Measurements from ENCODE around the gene NCKAP1. TPM values are rescaled to one million over a fixed set of nuclear protein-coding genes. Genes with fewer than 3 reads are reported as not detected.

Gene NCKAP1
- total and polyA plus RNA-seq, 2 experiments from 2014 or later, result 81.7 to 90.4 TPM

- H3K27ac ChIP-seq, result peak overlapping the region; percentile 99
- peaks cover 35% of the 10 kb centered on the region for H3K4me1 ChIP-seq (ENCODE audit: low read depth)
- no peaks in the 10 kb centered on the region for H3K36me3 ChIP-seq
- H3K27me3 ChIP-seq, result no peaks in the 10 kb centered on the region
- peak overlapping the region; percentile 98 for H3K4me3 ChIP-seq
- TF ChIP-seq, protein P1, sequence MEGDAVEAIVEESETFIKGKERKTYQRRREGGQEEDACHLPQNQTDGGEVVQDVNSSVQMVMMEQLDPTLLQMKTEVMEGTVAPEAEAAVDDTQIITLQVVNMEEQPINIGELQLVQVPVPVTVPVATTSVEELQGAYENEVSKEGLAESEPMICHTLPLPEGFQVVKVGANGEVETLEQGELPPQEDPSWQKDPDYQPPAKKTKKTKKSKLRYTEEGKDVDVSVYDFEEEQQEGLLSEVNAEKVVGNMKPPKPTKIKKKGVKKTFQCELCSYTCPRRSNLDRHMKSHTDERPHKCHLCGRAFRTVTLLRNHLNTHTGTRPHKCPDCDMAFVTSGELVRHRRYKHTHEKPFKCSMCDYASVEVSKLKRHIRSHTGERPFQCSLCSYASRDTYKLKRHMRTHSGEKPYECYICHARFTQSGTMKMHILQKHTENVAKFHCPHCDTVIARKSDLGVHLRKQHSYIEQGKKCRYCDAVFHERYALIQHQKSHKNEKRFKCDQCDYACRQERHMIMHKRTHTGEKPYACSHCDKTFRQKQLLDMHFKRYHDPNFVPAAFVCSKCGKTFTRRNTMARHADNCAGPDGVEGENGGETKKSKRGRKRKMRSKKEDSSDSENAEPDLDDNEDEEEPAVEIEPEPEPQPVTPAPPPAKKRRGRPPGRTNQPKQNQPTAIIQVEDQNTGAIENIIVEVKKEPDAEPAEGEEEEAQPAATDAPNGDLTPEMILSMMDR (IDR thresholded peaks at IDR 0.05; ENCODE audit: low read depth, low read length), result no peak
- DNase-seq (ENCODE audit: low read depth in 1 of 2, low spot score in 1 of 2), result peak in 1 of 2 donors; percentile 45
- no peaks in the 10 kb centered on the region for H3K9me3 ChIP-seq (ENCODE audit: low read depth)
These were observed 3.5 kb downstream of the NCKAP1 start for GRCh38 chr2:183034806-183035205.

DNA sequence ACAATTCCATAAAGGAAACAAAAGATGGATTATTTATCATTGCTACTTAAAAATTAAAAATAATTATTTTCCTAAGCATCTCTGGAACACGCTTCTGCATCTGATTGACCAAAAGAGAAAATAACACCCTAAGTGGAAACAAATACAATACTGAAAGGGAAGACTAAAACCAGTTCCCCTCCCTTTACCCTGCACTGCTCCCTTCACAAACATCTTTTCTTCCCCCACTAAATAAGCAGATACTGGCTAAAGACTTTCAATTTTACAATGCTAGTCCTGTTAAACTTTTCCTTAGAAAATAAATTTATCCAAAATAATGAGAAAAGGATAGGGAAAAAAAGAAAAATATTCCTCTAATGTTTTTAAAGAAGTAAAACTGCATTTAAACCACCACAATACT lies 4.3 kb downstream of the NCKAP1 start:
- Histone ChIP-seq H3K4me1 (ENCODE audit: low read depth) (peaks cover 35% of the 10 kb centered on the region), H3K27me3 (no peaks in the 10 kb centered on the region), H3K36me3 (no peaks in the 10 kb centered on the region), H3K27ac (no peak overlapping the region), H3K9me3 (ENCODE audit: low read depth) (no peaks in the 10 kb centered on the region), H3K4me3 (no peak overlapping the region)
- TF ChIP-seq, protein P1 (IDR thresholded peaks at IDR 0.05; ENCODE audit: low read depth, low read length), result no peak
- no peak for DNase-seq (ENCODE audit: low read depth in 1 of 2, low spot score in 1 of 2)

DNA sequence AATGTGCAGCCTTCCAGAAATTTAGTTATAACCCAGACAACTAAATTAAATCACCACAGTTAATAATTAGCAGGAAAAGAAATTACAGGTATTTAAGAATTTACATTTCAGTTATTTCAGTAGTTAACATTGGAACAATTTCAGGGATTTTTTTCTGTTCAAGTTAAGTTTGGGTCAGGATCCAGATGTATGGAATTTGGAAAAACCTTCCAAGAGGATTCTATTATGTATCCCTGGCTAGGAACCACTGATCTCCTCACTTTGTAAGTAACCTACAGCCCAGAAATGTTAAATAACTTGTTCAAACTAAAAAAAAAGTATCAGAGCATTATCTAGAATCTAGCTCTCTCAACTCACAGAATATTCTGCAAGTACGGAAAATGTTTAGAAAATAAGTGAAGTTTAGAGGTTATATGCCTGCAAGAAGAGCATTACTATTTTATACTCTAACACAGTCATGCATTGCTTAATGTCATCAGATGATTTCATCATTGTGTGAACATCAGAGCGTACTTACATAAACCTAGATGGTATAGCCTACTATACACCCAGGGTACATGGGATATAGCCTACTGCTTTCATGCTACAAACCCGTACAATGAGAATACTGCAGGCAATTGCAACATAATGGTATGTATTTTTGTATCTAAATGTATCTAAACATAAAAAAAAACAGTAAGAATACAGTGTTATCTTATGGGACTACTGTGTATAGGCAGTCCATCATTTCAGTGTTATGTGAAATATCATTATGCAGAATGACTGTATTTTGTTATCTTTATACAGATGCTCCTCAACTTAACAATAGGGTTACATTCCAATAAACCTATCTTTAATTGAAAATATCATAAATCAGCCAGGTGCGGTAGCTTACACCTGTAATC lies 6.1 kb downstream of the NCKAP1 start:
- TF ChIP-seq, protein P1 (IDR thresholded peaks at IDR 0.05; ENCODE audit: low read depth, low read length), result no peak
- no peaks in the 10 kb centered on the region for H3K27me3 ChIP-seq
- H3K36me3 ChIP-seq, result no peaks in the 10 kb centered on the region
- DNase-seq (ENCODE audit: low read depth in 1 of 2, low spot score in 1 of 2), result peak in 1 of 2 donors; percentile 63
- no peak overlapping the region for H3K4me3 ChIP-seq
- peaks cover 35% of the 10 kb centered on the region for H3K4me1 ChIP-seq (ENCODE audit: low read depth)
- peak overlapping the region; percentile 63 for H3K27ac ChIP-seq
- H3K9me3 ChIP-seq (ENCODE audit: low read depth), result no peaks in the 10 kb centered on the region

DNA sequence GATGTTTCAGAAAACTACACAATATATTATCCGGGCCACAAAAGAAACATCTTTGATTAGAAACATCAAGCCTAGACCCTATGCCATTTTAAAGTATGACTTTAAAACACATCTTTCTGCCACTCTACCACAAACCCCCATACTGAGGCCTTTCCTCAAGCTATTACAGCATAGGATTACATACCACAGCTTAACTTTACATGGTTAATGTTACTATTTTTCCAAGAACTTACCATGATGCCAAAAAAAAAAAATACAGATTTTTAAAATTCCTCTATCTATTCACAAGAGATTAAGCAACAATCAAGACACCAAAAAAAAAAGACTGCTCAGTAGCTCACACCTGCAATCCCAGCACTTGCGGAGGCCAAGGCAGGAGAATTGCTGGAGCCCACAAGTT lies 9.0 kb downstream of the NCKAP1 start:
- H3K9me3 ChIP-seq (ENCODE audit: low read depth), result no peaks in the 10 kb centered on the region
- H3K27ac ChIP-seq, result no peak overlapping the region
- peaks cover 30% of the 10 kb centered on the region for H3K4me1 ChIP-seq (ENCODE audit: low read depth)
- H3K4me3 ChIP-seq, result no peak overlapping the region
- TF ChIP-seq, protein P1 (IDR thresholded peaks at IDR 0.05; ENCODE audit: low read depth, low read length), result no peak
- no peaks in the 10 kb centered on the region for H3K27me3 ChIP-seq
- no peaks in the 10 kb centered on the region for H3K36me3 ChIP-seq
- peak in 1 of 2 donors; percentile 28 for DNase-seq (ENCODE audit: low read depth in 1 of 2, low spot score in 1 of 2)

DNA sequence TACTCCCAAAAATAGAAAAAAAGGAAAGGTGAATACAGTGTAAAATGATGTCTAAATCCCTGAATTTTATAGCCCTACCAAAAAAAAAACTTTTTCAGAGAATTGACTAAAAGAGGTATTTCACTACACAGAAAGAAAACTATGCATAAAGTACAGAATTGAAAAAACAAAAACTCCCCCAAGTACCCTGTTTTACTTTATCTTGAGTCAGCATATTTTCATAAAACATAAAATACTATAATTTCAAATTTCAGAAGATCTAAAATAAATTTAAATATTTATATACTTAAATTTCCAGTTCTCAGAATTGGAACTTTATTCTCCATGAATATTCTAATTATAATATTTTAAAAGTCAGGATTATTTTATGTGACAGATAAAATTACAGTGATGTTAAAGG lies 10.1 kb downstream of the NCKAP1 start:
- DNase-seq (ENCODE audit: low read depth in 1 of 2, low spot score in 1 of 2), result no peak
- H3K9me3 ChIP-seq (ENCODE audit: low read depth), result no peaks in the 10 kb centered on the region
- H3K27ac ChIP-seq, result no peak overlapping the region
- H3K4me1 ChIP-seq (ENCODE audit: low read depth), result peaks cover 36% of the 10 kb centered on the region
- H3K4me3 ChIP-seq, result no peak overlapping the region
- no peaks in the 10 kb centered on the region for H3K27me3 ChIP-seq
- no peaks in the 10 kb centered on the region for H3K36me3 ChIP-seq
- TF ChIP-seq, protein P1 (IDR thresholded peaks at IDR 0.05; ENCODE audit: low read depth, low read length), result no peak

Data from cardiac muscle cell (in vitro differentiated cells and primary cell).